ENCODE measurements around the gene G6PC3. TPM values are rescaled to one million over a fixed set of nuclear protein-coding genes. Genes with fewer than 3 reads are reported as not detected.

Gene G6PC3
- total RNA-seq, 4 donors from 2014 or later = 10.3 to 23.3 (median 17.2) TPM

GRCh38 chr17:44113868-44114840 is 43.6 kb downstream of the G6PC3 start:
- H3K27ac ChIP-seq = peak overlapping the region in 3 of 4 donors; percentile 87 to 93 (median 90)
- no peak for DNase-seq
- intact Hi-C loops (cut with DNase I) = no loop called here

GRCh38 chr17:44115585-44116415 is 45.3 kb downstream of the G6PC3 start:
- Histone ChIP-seq H3K27me3 (no peaks in the 10 kb centered on the region), H3K4me3 (no peak overlapping the region), H3K27ac (no peak overlapping the region), H3K9me3 (no peaks in the 10 kb centered on the region), H3K4me1 (peaks cover 33 to 91% (median 66%) of the 10 kb centered on the region in 3 donors), H3K36me3 (peaks cover 0 to 38% (median 4%) of the 10 kb centered on the region in 3 donors)
- WGBS, 2 donors = 23 to 73% methylated on average over 5 to 6 of the region's 11 CpGs
- intact Hi-C loops (cut with DNase I) = no loop called here
- DNase-seq = no peak
- peak; percentile 14 to 73 (median 59) for TF ChIP-seq CTCF (IDR thresholded peaks at IDR 0.05)
- TF ChIP-seq POLR2A (IDR thresholded peaks at IDR 0.05) = no peak

More at GRCh38 chr17:44113868-44114840, 43.6 kb downstream of the G6PC3 start:
- Histone ChIP-seq H3K27me3 (no peaks in the 10 kb centered on the region), H3K4me3 (no peak overlapping the region), H3K36me3 (peaks cover 0 to 38% (median 4%) of the 10 kb centered on the region in 3 donors), H3K9me3 (no peaks in the 10 kb centered on the region), H3K4me1 (peaks cover 49 to 91% (median 67%) of the 10 kb centered on the region in 3 donors)
- no peak for TF ChIP-seq CTCF (IDR thresholded peaks at IDR 0.05)
- no peak for TF ChIP-seq POLR2A (IDR thresholded peaks at IDR 0.05)
- WGBS, 2 donors = 62 to 74% methylated on average over 5 to 7 of the region's 9 CpGs

- Histone ChIP-seq H3K27ac (no peak overlapping the region), H3K36me3 (peaks cover 0 to 38% (median 4%) of the 10 kb centered on the region in 3 donors), H3K4me3 (no peak overlapping the region), H3K9me3 (no peaks in the 10 kb centered on the region), H3K4me1 (peaks cover 26 to 91% (median 66%) of the 10 kb centered on the region in 3 donors), H3K27me3 (no peaks in the 10 kb centered on the region)
- no peak for TF ChIP-seq POLR2A (IDR thresholded peaks at IDR 0.05)
- TF ChIP-seq CTCF (IDR thresholded peaks at IDR 0.05) = no peak
- 83% methylated on average over 11 of the region's 18 CpGs; no CpG with 5 or more reads in 1 of the 2 donors for WGBS, 2 donors
- DNase-seq = no peak
- intact Hi-C loops (cut with DNase I) = no loop called here
Measured at GRCh38 chr17:44117351-44117750, 46.8 kb downstream of the G6PC3 start.

GRCh38 chr17:44118427-44119050 is 48.0 kb downstream of the G6PC3 start:
- peak overlapping the region; percentile 28 to 69 (median 39) for H3K27ac ChIP-seq
- no peak overlapping the region for H3K4me3 ChIP-seq
- 45 to 49% methylated on average over 6 to 10 of the region's 10 CpGs for WGBS, 2 donors
- H3K9me3 ChIP-seq = no peaks in the 10 kb centered on the region
- peaks cover 0 to 38% (median 4%) of the 10 kb centered on the region in 3 donors for H3K36me3 ChIP-seq
- peaks cover 22 to 87% (median 58%) of the 10 kb centered on the region in 3 donors for H3K4me1 ChIP-seq
- DNase-seq = no peak
- H3K27me3 ChIP-seq = no peaks in the 10 kb centered on the region
- no peak for TF ChIP-seq POLR2A (IDR thresholded peaks at IDR 0.05)
- TF ChIP-seq CTCF (IDR thresholded peaks at IDR 0.05) = peak in 1 of 6 experiments; percentile 12
- intact Hi-C loops (cut with DNase I) = no loop called here

Measured in esophagus squamous epithelium (tissue), 5 donors.